Activated CD8-positive, alpha-beta memory T cell treated with anti-CD3 and anti-CD28 coated beads, Interleukin-2, amount 50 U/mL, for 4 hours (primary cell): Measurements from ENCODE around the gene ZC3H12D.
"Not testable (repeated sequence)": the region's sequence is repeated elsewhere in the genome, so short reads cannot be mapped to it uniquely, and the experiment has no call there.

Experiments used
- DNase-seq: peaks from one replicate; pipeline ENCODE4 v3.0.0-alpha.2; 2020

ZC3H12D gene

DNA sequence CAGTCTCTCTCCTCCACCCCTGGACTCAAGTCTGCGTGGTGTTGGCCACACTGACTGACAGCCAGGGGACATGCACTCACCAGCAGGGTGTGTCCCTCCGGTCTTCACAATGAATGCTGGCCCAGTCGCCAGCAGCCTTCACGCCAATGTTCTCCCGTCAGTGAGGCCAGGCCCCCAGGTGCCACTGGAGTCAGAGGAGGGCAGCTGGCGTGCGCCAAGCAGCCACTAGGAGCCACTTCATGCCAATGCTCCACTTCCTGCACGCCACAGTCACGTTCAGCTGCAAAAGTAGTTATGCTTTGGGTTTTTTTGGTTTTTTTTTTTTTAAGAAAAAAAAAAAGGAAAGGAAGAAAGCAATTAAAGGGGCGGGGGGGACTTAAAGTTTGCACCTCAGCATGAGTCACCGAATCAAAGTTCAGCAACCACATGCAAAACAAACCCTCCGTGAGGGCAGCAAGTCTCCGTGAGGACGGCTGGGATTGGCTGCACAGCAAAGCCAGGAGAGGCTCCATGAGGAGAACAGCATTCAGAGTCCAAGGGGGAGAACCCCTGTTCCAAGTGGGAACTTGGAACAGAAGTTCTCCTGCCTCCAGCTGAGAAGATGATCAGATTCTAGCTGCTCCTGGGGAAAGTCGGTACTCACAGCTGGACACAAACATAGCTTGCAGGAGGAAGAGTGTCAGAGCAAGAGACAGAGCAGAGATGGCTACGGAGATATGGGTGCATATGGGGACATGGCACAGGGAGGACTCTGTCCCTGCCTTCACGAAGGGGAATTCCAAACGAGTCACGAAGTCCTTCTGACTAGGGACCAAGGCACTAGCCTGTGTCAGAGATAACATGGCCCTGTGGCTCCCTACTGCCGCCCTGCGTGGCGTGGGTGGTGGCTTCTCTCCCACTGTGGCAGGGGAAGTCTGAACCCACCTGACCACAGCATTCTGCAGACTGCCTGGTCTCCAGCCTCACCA lies at the start of gene ZC3H12D:
Gene ZC3H12D, minus strand, starts transcription at position 282 of the 968 bp plus-strand sequence. CDS start 10,471 bp downstream, outside the sequence.
- peak; percentile 79 for DNase-seq

DNA sequence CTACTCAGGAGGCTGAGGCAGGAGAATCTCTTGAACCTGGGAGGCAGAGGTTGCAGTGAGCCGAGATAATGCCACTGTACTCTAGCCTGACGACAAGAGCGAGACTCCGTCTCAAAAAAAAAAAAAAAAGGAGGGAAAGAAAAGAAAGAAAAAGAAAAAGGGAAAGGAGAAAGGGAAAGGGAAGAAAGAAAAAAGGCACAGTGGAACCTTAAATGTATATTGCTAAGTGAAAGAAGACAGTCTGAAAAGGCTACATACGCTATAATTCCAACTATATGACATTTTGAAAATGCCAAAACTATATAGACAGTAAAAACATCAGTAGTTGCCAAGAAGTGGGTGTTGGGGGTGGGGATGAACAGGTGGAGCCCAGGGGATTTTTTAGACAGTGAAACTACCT lies 44.8 kb upstream of the ZC3H12D start:
- DNase-seq, result no peak

DNA sequence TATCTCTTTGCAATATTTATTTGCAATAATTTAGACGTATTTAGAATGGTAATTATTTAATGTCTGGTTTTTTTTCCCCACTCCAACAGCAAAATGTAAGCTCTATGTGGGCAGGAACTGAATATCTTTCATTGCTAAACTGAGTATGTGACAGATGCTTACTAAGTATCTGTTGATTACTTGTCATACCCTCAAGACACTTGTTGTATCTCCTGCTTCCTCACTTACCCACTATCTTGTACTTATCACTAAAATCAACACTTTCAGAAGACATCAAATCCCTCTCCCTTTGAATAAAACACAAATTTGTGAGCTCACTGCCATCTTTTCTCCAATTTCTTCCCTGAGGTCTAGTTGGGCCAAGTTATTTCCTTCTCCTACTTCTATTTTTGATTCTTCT lies 30.7 kb upstream of the ZC3H12D start:
- no peak for DNase-seq

DNA sequence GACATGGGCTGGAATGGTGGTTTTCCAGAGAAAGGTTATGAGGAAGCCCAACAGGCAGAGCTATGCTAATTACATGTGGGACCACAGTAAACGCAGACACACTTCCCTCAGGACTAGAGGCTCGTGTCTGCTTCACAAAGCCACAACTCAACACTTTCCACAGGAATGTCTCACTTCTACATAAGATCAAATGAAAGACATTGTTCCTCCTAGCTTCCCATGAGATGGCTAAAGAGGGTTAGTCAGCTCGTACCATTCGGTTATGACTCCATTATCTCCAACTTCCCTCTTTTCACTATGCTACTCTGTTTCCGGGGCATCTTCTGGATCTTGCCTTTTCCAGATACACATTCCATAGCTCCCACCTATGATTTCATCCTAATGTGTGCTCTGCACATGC lies 29.1 kb upstream of the ZC3H12D start:
- DNase-seq, result no peak

DNA sequence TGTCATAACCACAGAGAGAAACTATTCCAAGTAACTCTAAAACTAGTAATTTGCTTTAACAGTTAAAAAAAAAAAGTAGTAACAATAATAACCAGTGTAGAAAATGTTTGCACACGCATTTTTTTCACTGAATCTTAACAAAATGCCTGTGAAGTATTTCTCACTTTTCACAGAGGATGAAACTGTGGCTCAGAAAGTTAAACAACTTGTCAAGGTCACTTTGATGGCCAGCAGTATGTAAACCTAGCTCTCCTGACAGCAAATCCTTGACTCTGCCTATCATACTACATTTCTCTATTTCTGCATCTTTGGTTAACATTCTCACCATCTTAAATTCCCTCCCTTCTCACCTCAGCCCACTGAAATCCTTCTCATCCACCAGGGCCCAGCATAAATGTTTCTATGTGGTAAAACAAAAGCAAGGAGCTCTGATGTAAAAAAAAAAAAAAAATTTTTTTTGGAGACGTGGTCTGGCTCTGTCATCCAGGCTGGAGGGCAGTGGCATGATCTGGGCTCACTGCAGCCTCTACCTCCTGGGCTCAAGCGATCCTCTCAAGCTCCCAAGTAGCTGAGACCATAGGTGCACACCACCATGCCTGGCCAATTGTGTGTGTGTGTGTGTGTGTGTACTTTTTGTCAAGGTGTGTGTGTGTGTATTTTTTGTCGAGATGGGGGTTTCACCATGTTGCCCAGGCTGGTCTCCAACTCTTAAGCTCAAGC lies 26.1 kb upstream of the ZC3H12D start:
- no peak for DNase-seq

DNA sequence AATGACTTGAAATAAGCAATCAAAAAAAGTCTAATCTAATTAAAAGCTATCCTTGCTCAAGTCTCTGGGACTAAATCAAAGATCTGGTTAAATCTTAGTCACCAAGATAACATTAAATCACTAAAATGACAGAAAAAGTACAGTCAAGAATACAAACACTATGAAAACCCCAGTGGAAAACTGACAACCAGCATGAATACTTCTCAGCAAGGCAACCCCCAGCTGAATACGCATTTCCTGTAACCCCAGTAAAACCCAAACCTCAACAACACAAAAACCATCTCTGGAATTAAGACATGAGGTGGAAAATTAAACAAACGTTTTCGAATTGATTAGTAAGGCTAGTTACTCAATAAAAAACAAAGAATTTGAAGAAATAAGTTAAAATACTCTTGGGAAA lies 23.7 kb upstream of the ZC3H12D start:
- DNase-seq, result no peak

DNA sequence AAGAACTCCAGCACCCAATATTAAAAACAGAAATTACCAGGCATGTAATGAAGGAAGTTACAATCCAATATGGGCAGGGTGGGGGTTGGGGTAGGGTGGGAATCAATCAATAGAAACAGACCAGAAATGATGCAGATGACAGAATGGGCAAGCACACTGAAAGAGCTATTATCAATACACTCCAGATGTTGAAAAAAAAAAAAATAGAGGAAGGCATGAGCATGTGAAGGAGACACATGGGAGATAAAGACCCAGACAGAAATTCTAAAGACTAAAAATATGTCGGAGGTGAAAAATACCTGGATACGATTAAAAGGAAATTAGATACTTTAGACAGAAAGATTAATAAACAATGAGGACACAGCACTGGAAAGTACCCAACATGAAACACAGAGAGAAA lies 19.1 kb upstream of the ZC3H12D start:
- DNase-seq, result no peak

DNA sequence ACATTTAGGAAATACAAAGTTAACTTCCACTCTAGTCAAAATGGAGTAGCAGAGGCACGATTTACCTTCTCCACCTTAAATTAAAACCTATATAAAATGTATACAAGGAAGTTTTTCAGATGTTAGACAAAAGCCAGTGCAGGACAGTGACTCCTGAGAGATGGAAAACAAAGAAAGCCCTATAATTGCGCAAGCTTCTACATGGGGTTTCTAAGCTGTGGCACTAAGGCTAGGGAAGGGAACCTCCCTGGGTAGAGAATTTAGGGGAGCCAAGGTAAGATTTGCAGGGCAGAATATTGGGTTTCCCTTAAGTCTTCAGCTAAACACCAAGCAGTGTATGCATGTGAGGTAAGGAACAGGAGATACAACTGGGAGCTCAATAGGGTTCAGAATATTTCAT lies 18.5 kb upstream of the ZC3H12D start:
- no peak for DNase-seq

DNA sequence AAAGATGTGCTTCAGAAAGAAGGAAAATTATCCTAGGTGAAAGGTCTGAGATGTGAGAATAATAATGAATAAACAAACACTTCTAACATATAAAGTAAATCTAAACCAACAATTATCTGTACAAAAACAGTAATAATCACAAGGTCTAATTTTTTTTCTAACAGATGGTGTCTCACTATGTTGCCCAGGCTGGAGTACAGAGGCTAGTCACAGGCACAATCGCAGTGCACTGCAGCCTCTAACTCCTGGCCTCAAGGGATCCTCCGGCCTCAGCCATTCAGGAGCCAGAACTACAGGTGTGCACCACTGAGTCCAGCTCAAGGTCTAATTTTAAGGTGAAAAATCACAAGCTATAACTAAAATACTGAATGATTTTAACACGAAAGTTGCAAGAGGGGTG lies 17.0 kb upstream of the ZC3H12D start:
- no peak for DNase-seq

DNA sequence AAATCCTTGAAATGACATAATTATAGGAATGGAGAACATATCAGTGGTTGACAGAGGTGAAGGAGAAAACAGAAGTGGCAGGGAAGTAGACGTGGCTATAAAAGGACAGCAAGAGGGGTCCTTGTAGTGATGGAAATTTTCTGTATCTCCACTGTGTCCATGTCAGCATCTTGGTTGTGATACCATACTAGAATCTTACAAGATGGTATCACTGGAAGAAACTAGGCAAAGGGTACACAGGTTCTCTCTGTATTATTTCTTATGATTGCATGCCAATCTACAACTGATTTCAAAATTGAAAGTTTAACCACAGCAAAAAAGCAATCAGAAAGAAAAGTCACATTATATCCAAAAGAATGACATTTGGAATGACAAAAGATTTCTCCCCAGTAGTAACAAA lies 16.4 kb upstream of the ZC3H12D start:
- DNase-seq, result no peak

DNA sequence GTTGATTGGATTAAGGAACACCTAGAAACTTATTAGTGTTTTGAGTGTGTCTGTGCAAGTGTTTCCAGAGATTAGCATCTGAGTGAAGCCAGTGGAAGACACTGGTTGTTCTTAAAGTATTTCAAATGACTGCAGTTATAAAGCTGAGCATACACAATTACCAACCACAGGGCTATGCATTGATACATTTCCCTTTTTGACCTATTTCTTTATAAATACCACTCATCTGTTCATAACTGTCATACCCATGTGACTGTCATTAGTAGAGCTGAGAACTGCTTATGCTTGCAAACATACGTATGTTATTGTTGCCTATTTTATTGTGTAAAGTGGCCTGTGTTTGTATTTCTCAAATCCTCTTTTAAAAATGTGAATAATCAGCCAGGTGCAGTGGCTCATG lies 15.3 kb upstream of the ZC3H12D start:
- no peak for DNase-seq

DNA sequence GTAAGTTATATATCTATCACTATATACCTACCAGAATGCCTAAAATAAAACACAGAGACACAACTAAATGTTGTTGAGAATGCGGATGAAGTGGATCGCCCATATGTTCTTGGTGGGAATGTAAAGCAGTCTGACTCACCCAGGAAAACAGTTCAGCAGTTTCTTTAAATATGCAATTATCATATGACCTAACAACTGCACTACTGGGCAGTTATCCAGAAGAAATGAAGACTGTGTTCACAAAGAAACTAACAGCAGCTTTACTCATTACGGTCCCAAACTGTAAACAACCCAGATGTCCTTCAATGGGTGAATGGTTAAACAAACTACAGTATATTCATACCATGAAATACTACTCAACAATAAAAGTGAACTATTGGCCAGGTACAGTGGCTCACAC lies 14.3 kb upstream of the ZC3H12D start:
- no peak for DNase-seq

DNA sequence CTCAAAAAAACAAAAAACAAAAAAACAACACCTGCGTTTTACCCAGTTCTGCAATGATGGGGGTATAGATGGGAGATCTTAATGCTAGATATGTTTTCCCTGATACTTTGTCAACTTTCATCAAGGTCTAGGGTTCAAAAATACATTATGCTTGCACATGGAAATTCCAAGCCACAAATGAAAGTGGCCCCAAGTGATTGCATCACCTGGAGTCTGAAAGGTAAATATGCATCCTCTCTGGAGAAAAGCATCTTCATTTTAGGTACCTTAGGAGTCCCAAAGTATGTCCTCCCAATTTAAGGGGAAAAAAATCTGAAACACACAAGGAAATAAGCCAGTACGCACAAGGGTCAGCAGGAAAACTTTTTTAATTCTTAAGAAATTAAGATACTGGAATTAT lies 12.6 kb upstream of the ZC3H12D start:
- no peak for DNase-seq

DNA sequence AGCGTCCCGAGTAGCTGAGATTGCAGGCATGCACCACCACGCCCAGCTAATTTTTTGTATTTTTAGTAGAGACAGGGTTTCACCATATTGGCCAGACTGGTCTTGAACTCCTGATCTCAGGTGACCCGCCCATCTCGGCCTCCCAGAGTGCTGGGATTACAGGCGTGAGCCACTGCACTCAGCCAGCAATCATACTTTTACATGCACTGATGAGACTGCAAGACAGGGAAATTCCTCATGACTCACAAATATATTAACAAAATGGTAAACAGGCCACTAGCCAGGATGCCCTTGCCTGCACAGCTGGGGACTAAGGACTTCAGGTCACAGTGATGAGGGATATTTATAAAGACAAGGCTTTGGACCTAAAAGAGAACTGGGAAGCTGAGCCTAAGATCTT lies 11.8 kb upstream of the ZC3H12D start:
- DNase-seq, result not testable (repeated sequence)

DNA sequence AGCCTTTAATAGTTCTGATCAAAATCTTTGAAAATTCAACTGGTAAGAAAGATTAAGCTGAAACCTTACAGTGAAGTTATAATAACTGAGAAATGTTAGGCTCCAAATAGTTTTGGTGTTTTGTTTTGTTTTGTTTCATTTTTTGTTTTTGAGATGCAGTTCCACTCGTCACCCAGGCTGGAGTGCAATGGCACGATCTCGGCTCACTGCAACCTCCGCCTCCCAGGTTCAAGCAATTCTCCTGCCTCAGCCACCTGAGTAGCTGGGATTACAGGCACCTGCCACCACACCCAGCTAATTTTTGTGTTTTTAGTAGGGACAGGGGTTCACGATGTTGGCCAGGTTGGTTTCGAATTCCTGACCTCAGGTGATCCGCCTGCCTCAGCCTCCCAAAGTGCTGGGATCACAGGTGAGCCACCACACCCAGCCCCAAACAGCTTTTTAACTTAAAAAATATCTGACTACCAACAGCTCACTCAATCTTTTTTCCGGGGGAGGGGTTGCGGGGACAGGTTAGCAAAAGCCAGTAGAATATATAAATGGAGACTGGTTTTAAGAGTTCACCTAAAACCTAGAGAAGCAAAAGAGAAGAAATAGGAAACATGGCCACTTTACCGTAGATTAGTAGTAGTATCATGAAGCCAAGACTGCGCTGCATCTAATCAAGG lies 10.7 kb upstream of the ZC3H12D start:
- DNase-seq, result not testable (repeated sequence)

DNA sequence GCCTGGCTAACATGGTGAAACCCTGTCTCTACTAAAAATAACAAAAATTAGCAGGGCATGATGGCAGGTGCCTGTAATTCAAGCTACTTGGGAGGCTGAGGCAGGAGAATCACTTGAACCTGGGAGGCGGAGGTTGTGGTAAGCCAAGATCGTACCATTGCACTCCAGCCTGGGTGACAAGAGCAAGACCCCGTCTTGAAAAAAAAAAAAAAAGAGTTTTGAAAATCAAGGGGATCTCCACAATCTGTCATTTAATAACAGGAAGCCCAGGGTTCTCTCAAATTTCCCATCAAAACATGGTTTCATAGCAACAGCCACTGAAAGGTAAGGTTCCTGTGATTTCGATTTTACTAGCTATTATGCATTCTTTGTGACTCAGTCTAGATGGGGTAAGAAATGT lies 10.0 kb upstream of the ZC3H12D start:
- DNase-seq, result peak; percentile 50

DNA sequence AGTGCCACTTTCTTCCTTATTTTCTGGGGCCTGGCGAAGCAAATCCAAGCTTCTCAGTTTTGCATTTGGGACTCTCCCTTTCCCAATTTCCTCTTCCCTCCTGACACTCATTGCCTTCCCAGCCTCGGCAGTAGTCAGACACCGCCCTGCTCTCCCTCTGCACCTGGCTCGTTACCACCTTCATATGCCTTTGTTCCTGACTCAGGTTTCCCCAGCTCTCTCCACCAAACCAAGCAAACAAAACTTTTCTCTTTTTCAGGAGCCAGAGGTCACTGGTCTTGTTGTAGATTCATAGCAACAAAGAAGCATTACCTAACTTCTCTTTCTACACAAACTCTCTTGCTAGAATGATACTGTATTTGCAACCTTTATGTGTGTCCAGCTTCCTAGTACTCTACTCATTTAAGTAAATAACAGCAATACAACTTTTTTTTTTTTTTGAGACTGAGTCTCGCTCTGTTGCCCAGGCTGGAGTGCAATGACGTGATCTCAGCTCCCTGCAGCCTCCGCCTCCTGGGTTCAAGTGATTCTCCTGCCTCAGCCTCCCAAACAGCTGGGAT lies 9.0 kb upstream of the ZC3H12D start:
- DNase-seq, result no peak

DNA sequence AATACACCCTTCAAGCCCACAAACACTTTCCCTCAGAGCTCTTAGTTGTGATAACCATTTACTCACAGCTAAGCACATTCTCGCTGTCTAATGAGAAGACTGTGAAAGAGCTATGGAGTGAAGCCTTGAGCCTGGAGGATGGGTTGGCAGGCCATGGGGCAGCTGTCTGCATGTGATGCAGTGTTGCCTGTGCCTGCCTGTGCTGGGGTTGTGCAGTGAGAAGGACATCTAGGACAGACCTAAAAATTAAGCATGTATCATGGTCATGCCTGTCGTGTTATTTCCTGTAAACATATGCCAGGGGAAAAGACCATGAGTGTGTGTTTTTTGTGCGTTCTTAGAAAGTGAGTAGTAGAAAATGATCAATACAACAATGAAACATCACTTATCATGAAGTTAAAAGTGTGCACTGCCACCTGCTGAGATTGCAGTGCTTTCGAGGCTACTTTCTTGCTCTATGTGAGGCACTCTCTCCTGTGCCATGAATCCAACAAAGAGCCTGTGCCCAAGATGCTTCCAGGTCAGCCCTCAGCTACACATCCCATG lies 8.1 kb upstream of the ZC3H12D start:
- DNase-seq, result no peak

DNA sequence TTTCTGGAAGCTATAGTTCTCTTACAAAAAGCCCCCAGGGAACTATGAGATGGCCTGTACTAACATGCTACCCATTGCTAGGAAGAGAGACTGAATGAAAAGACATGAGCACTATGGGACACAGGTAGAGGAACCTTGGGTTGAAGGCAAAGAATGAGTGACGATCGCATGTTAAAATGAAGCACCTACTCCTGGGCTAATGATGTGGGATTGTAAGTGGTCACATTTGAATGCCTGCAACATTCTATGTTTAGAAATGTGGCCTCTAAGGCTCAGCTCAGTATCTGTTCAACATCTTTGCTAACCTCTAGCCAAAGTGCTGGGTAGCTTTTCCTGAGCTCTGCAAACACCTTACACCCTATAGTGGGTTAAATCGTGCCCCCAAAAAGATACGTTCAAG lies 5.2 kb upstream of the ZC3H12D start:
- no peak for DNase-seq

DNA sequence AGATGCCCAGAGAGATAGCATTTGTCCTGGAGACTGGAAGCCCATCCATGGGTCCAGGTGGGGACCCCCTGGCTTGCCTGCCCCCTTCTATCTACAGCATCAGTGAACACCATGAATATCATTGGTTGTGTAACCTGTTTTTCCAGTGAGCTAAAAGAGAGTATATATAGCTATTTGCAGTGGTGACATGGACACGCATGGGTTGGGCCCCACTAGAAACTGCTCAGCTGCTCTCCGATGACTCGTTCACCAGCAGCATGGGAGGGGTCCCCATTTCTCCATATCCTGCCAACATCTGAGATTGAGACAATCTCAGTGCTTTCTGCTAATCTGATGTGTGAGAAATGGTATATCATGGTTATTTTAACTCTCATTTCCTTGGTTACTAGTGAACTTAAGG lies 4.0 kb upstream of the ZC3H12D start:
- DNase-seq, result no peak

DNA sequence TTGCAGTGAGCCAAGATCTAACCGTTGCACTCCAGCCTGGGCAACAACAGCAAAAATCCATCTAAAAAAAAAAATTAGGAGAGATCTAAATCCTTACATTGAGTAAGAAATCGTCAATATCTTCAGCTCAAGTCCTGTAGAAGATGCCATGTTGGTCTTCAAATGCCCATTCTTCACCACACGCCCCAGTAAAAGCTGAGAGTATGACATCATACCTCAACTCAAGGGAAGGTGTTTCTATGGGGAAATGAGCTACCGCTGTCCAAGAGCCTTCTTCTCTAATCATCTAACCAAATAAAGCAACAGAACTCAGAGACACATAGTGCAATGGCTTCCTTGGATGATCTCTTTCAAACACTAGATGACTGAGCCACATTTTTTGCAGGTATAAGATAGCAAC lies 2.5 kb upstream of the ZC3H12D start:
- DNase-seq, result no peak

DNA sequence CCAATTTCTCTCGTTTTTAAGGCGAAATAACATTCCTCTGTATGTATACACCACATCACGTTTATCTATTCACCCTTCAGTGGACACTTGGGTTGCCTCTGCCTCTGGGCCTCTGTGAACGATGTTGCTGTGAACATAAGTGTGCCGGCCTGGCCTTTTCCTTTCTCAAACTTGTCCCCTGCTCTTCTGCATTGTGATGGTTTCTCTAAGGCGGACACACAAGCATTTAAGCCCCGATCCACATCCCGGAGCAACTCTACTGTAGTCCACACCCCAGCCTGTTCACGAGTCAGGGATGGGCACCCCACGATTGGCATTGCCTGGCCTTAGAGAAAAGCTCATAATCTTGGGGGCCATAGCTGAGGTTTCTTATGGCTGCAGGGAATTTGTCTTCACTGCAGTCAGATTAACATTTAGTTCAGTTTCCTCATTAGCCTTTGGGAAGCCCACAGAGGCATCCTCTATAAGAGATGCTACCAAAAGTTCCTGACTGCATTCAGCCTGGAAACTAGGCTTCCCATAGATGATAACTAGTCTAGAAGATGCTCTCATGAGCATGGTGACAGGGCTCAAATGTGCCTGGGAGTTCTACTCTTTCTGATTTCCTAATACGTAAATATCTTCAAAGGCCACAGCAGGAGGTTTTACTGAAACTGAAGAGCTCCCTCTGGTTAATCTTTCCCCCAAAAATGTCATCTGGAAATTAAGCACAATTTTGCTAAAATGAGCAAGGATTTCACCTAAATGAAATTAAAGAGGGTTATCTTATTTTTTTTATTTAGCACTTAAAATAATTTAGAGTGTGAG lies 762 bp downstream of the ZC3H12D start:
- DNase-seq, result no peak
